Measurements from ENCODE around the gene SLC35B1.
A peak's percentile ranks its signal among the peaks of the same experiment; 100 is the strongest.

SLC35B1 gene

DNA sequence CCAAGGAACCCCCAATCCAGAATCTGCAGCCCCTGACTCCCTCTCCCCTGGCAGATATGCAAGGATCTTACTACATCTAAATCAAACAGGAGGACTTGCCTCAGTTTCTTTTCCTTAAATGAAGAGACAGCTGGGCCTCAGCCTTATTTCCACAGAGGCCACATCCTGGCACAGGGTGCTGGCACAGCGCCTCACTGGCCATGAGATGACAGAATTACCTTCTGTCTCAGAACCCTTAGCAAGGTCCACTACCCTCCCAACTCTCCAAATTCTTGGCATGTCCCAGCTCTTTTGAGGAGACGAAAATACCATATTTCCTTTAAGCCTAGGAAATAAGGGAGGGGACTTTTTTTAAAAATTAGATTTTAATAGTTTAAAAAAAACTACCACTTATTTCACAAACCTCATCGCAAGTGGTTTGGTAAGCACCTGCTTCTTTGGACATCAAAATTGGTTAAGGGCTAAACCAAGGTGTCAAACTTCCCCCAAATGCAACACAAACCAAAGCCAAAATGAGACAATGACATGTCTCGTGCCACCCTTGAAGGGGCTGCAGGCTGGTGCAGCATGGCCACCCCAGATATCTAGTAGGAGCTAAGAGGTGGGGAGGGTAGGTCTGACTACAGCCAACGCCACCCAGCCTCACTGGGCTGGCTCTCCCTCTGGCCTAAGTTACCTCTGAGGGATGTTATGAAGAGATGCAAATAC lies 30.8 kb upstream of the SLC35B1 start:
- Histone ChIP-seq H2BK15ac (replicated peaks; ENCODE audit: low read depth) (no peak overlapping the region), H3K4me2 (ENCODE audit: low read length) (no peak overlapping the region), H3K79me2 (ENCODE audit: control insufficient read depth, insufficient read depth, low read length) (no peaks in the 10 kb centered on the region), H3K27me3 (ENCODE audit: insufficient read depth, low read length, poor library complexity) (no peaks in the 10 kb centered on the region), H3K4me3 (ENCODE audit: low read length) (no peak overlapping the region), H3K18ac (ENCODE audit: low read length) (no peak overlapping the region), H4K8ac (ENCODE audit: low read depth, low read length) (no peak overlapping the region), H3K79me1 (ENCODE audit: low read length) (peaks cover 2% of the 10 kb centered on the region), H3K27ac (ENCODE audit: low read depth, low read length) (no peak overlapping the region), H2BK5ac (ENCODE audit: low read length) (no peak overlapping the region), H4K5ac (ENCODE audit: low read length) (no peak overlapping the region), H2BK120ac (ENCODE audit: low read depth, low read length) (no peak overlapping the region), H2AK5ac (ENCODE audit: low read length) (no peak overlapping the region), H3K56ac (ENCODE audit: low read length) (no peak overlapping the region), H3K23ac (ENCODE audit: low read length) (no peak overlapping the region), H3K4ac (ENCODE audit: low read depth, low read length) (no peak overlapping the region), H3K9ac (ENCODE audit: low read length) (no peak overlapping the region), H3K4me1 (ENCODE audit: control insufficient read depth, low read depth, low read length) (no peaks in the 10 kb centered on the region), H3K36me3 (ENCODE audit: control insufficient read depth, insufficient read depth, low read length) (no peaks in the 10 kb centered on the region)
- no CpG with 5 or more reads among the region's 5 CpGs for WGBS (ENCODE audit: extremely low coverage, insufficient coverage, low lambda C conversion rate)
- DNase-seq = no peak

DNA sequence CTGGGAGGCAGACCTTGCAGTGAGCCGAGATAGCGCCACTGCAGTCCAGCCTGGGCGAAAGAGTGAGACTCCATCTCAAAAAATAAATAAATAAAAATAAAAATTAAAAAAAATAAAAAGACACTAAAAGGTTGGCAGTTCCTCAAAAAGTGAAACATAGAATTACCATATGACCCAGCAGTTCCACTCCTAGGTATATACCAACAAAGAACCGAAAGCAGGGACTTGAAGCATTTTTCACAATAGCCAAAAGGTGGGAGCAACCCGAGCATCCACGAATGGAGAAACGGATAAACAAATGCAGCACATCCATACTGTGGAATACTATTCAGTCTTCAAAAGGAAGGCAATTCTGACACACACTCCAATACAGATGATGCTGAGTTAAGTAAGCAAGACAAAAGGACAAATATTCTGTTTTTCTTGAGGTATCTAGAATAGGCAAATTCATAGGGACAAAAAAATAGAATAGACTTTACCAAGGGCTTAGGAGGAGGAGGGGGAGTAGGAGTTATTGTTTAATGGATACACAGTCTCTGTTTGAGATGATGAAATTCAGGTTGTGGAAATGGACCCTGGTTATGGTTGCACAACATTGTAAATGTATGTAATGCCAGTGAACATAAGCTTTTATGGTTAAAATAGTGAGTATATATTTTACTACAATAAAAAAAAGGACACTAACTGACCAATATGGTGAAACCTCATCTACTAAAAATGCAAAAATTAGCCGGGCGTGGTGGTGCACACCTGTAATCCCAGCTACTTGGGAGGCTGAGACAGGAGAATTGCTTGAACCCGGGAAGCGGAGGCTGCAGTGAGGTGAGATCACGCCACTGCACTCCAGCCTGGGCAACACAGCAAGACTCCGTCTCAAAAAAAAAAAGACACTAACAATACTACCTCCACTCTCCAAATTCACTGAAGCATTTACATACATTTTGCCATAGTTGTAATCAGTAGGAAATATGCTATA lies 27.0 kb upstream of the SLC35B1 start:
- no CpG with 5 or more reads among the region's 13 CpGs for WGBS (ENCODE audit: extremely low coverage, insufficient coverage, low lambda C conversion rate)
- no peak overlapping the region for H3K4me2 ChIP-seq (ENCODE audit: low read length)
- H3K56ac ChIP-seq (ENCODE audit: low read length) = no peak overlapping the region
- no peaks in the 10 kb centered on the region for H3K4me1 ChIP-seq (ENCODE audit: control insufficient read depth, low read depth, low read length)
- H3K4me3 ChIP-seq (ENCODE audit: low read length) = no peak overlapping the region
- H3K18ac ChIP-seq (ENCODE audit: low read length) = no peak overlapping the region
- H2BK120ac ChIP-seq (ENCODE audit: low read depth, low read length) = no peak overlapping the region
- H2BK15ac ChIP-seq (replicated peaks; ENCODE audit: low read depth) = no peak overlapping the region
- H3K4ac ChIP-seq (ENCODE audit: low read depth, low read length) = no peak overlapping the region
- no peak overlapping the region for H3K27ac ChIP-seq (ENCODE audit: low read depth, low read length)
- no peaks in the 10 kb centered on the region for H3K79me2 ChIP-seq (ENCODE audit: control insufficient read depth, insufficient read depth, low read length)
- H3K79me1 ChIP-seq (ENCODE audit: low read length) = no peaks in the 10 kb centered on the region
- no peaks in the 10 kb centered on the region for H3K27me3 ChIP-seq (ENCODE audit: insufficient read depth, low read length, poor library complexity)
- H2AK5ac ChIP-seq (ENCODE audit: low read length) = no peak overlapping the region
- no peak overlapping the region for H4K5ac ChIP-seq (ENCODE audit: low read length)
- H2BK5ac ChIP-seq (ENCODE audit: low read length) = no peak overlapping the region
- no peak overlapping the region for H3K23ac ChIP-seq (ENCODE audit: low read length)
- no peak overlapping the region for H4K8ac ChIP-seq (ENCODE audit: low read depth, low read length)
- no peak for DNase-seq
- no peak overlapping the region for H3K9ac ChIP-seq (ENCODE audit: low read length)
- no peaks in the 10 kb centered on the region for H3K36me3 ChIP-seq (ENCODE audit: control insufficient read depth, insufficient read depth, low read length)

DNA sequence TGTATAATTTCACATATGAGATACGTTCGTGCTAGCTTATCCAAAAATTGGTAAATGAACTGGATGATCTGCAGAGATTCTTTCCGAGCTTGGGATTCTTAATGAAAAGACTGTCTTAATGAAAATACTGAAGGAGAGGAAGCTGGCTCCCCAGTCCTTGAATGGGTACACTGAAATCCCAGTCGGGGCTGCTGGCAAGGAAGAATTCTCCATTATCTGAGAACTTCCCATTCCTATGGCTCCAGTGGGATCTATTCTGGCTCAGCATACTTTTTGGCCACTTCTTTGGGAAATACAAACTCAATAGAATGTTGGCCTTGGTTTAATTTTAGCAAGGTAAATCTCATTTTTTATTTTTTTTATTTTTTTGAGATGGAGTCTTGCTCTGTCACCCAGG lies 23.7 kb upstream of the SLC35B1 start:
- Histone ChIP-seq H3K23ac (ENCODE audit: low read length) (no peak overlapping the region), H3K4me3 (ENCODE audit: low read length) (no peak overlapping the region), H2BK120ac (ENCODE audit: low read depth, low read length) (no peak overlapping the region), H3K4ac (ENCODE audit: low read depth, low read length) (no peak overlapping the region), H3K79me1 (ENCODE audit: low read length) (no peaks in the 10 kb centered on the region), H3K4me2 (ENCODE audit: low read length) (no peak overlapping the region), H2AK5ac (ENCODE audit: low read length) (no peak overlapping the region), H3K9ac (ENCODE audit: low read length) (no peak overlapping the region), H3K27ac (ENCODE audit: low read depth, low read length) (no peak overlapping the region), H3K79me2 (ENCODE audit: control insufficient read depth, insufficient read depth, low read length) (no peaks in the 10 kb centered on the region), H2BK5ac (ENCODE audit: low read length) (no peak overlapping the region), H3K36me3 (ENCODE audit: control insufficient read depth, insufficient read depth, low read length) (no peaks in the 10 kb centered on the region), H4K8ac (ENCODE audit: low read depth, low read length) (no peak overlapping the region), H3K56ac (ENCODE audit: low read length) (no peak overlapping the region), H3K27me3 (ENCODE audit: insufficient read depth, low read length, poor library complexity) (no peaks in the 10 kb centered on the region), H2BK15ac (replicated peaks; ENCODE audit: low read depth) (no peak overlapping the region), H4K5ac (ENCODE audit: low read length) (no peak overlapping the region), H3K4me1 (ENCODE audit: control insufficient read depth, low read depth, low read length) (no peaks in the 10 kb centered on the region), H3K18ac (ENCODE audit: low read length) (no peak overlapping the region)
- no CpG with 5 or more reads among the region's 4 CpGs for WGBS (ENCODE audit: extremely low coverage, insufficient coverage, low lambda C conversion rate)
- no peak for DNase-seq

DNA sequence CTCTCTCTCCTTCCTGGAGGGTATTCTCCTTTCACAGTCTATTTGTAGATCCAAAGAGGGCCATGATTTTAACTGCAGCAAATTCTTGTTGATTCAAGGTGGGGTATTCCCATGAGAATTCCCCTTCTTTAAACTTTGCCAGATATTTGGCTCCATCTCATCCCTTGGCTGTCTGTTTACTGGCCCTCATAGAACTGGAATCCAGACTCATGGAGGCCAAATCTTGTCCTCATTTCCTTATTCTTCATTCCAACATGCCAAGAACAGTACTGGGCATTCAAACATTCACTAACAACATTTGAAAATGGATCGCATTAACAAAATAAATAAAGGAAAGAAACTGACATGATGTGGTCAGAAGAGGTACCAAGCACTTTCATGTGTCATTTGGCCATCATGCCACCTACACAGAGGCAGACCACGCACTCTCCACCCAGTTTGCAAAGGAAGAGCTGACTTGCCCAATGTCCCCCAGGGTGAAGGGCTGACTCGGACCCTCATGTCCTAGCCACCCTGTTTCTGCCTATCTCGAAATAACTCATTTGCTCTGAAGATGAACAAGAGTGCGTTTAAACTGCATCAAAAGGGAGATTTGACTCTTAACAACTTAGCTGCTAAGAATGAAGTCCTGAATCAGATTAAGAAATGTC lies 23.1 kb upstream of the SLC35B1 start:
- no peaks in the 10 kb centered on the region for H3K36me3 ChIP-seq (ENCODE audit: control insufficient read depth, insufficient read depth, low read length)
- no peak overlapping the region for H3K4me2 ChIP-seq (ENCODE audit: low read length)

DNA sequence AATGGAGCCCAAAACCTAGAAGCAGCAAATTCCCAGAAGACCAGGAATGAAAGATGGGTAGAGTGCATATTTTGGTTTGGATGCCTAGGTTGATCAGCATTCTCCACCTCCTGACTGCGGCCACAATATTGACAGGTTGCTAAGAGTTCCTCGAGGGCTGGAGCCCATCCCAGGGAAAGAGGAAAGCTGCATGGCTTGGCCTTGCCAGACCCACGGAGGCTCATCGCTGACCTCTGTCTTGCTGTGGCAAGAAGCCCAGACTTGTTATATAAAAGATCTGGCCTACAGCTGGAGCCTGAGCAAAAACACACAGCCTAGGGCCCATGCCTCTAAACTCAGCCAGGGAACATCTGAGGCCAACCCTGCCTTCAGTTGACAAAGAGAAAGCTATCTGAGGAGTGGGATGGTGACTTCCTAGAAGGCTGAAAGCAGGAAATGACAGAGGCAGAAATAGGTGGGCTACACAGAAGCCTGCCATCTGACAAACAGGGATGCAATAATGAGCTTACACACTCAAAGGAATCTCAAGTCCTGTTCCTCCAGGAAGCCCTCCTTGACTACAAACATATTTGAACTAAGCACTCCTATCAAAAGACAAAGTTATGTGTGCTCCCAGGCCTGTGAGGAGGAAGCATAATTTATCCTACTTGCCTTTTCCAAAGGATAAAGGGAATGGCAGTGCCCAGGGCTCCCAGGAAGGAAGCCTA lies 22.5 kb upstream of the SLC35B1 start:
- no CpG with 5 or more reads among the region's 4 CpGs for WGBS (ENCODE audit: extremely low coverage, insufficient coverage, low lambda C conversion rate)
- H2BK120ac ChIP-seq (ENCODE audit: low read depth, low read length) = no peak overlapping the region
- no peak overlapping the region for H3K18ac ChIP-seq (ENCODE audit: low read length)
- no peak overlapping the region for H2BK5ac ChIP-seq (ENCODE audit: low read length)
- no peak overlapping the region for H2AK5ac ChIP-seq (ENCODE audit: low read length)
- H2BK15ac ChIP-seq (replicated peaks; ENCODE audit: low read depth) = no peak overlapping the region
- H4K5ac ChIP-seq (ENCODE audit: low read length) = no peak overlapping the region
- no peaks in the 10 kb centered on the region for H3K79me1 ChIP-seq (ENCODE audit: low read length)
- H3K4me2 ChIP-seq (ENCODE audit: low read length) = no peak overlapping the region
- H3K79me2 ChIP-seq (ENCODE audit: control insufficient read depth, insufficient read depth, low read length) = no peaks in the 10 kb centered on the region
- no peak overlapping the region for H3K9ac ChIP-seq (ENCODE audit: low read length)
- H3K27me3 ChIP-seq (ENCODE audit: insufficient read depth, low read length, poor library complexity) = no peaks in the 10 kb centered on the region
- peak; percentile 8 for DNase-seq
- H3K56ac ChIP-seq (ENCODE audit: low read length) = no peak overlapping the region
- no peak overlapping the region for H3K4me3 ChIP-seq (ENCODE audit: low read length)
- no peaks in the 10 kb centered on the region for H3K4me1 ChIP-seq (ENCODE audit: control insufficient read depth, low read depth, low read length)
- H3K27ac ChIP-seq (ENCODE audit: low read depth, low read length) = no peak overlapping the region
- H4K8ac ChIP-seq (ENCODE audit: low read depth, low read length) = no peak overlapping the region
- no peak overlapping the region for H3K23ac ChIP-seq (ENCODE audit: low read length)
- no peak overlapping the region for H3K4ac ChIP-seq (ENCODE audit: low read depth, low read length)
- no peaks in the 10 kb centered on the region for H3K36me3 ChIP-seq (ENCODE audit: control insufficient read depth, insufficient read depth, low read length)

More for the DNA sequence above, 23.1 kb upstream of the SLC35B1 start:
- no peak overlapping the region for H4K5ac ChIP-seq (ENCODE audit: low read length)
- no peak overlapping the region for H3K18ac ChIP-seq (ENCODE audit: low read length)
- no peak overlapping the region for H2BK120ac ChIP-seq (ENCODE audit: low read depth, low read length)
- no peak overlapping the region for H3K4me3 ChIP-seq (ENCODE audit: low read length)
- WGBS (ENCODE audit: extremely low coverage, insufficient coverage, low lambda C conversion rate) = no CpG with 5 or more reads among the region's 5 CpGs
- H2AK5ac ChIP-seq (ENCODE audit: low read length) = no peak overlapping the region
- H4K8ac ChIP-seq (ENCODE audit: low read depth, low read length) = no peak overlapping the region
- H3K27ac ChIP-seq (ENCODE audit: low read depth, low read length) = no peak overlapping the region
- H3K56ac ChIP-seq (ENCODE audit: low read length) = no peak overlapping the region
- H3K23ac ChIP-seq (ENCODE audit: low read length) = no peak overlapping the region
- no peak overlapping the region for H3K9ac ChIP-seq (ENCODE audit: low read length)
- no peak overlapping the region for H2BK5ac ChIP-seq (ENCODE audit: low read length)
- H3K79me2 ChIP-seq (ENCODE audit: control insufficient read depth, insufficient read depth, low read length) = no peaks in the 10 kb centered on the region
- H3K27me3 ChIP-seq (ENCODE audit: insufficient read depth, low read length, poor library complexity) = no peaks in the 10 kb centered on the region
- DNase-seq = no peak
- H3K4me1 ChIP-seq (ENCODE audit: control insufficient read depth, low read depth, low read length) = no peaks in the 10 kb centered on the region
- no peaks in the 10 kb centered on the region for H3K79me1 ChIP-seq (ENCODE audit: low read length)
- H3K4ac ChIP-seq (ENCODE audit: low read depth, low read length) = no peak overlapping the region
- no peak overlapping the region for H2BK15ac ChIP-seq (replicated peaks; ENCODE audit: low read depth)

Measured in mesendoderm (in vitro differentiated cells).